ENCODE results near the gene SCN1A.
"Not testable (repeated sequence)": the region's sequence is repeated elsewhere in the genome, so short reads cannot be mapped to it uniquely, and the experiment has no call there.

Gene SCN1A

GRCh38 chr2:166074430-166074829 is 53.4 kb downstream of the SCN1A start:
- DNase-seq = no peak

DNA sequence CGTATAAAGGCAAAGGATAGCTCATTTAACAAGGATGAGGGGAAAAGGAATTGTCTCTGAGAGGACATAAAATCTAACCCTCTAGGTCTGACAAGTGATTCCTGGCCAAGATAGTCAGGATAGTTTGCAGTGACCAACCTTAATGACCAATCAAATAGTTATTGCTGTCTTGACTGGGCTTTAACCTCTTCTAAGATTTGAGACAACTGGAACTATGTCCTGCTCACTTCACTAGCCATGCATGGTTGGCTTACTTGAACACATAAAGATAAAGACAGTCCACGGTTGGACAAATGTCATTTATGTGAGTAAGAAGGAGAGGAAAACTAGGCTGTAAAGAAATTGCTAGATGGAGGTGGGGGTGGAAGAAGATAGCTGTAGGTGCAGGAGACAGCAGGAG is 53.8 kb downstream of the SCN1A start:
- no peak for DNase-seq

DNA sequence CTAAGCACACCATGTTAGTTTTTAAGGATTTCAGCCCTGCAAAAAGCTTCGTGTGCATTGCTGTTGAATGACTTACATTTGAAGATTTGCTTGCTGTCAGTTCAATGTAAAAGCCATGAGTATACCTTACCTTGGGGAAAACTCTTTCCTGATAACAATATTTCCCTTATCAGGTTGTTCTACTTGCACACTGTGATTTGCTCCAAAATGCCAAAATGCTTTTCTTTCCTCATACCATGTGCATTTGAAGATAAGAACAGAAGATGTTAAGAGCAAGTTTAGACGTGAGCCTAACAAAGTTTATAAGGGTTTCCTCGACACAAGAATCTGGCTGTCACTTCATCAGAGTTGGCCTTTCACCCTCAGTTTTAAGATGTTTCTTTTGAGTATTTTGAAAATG is 57.6 kb downstream of the SCN1A start:
- DNase-seq = no peak

- DNase-seq = no peak
Observed at GRCh38 chr2:166068981-166069380, 58.8 kb downstream of the SCN1A start.

DNA sequence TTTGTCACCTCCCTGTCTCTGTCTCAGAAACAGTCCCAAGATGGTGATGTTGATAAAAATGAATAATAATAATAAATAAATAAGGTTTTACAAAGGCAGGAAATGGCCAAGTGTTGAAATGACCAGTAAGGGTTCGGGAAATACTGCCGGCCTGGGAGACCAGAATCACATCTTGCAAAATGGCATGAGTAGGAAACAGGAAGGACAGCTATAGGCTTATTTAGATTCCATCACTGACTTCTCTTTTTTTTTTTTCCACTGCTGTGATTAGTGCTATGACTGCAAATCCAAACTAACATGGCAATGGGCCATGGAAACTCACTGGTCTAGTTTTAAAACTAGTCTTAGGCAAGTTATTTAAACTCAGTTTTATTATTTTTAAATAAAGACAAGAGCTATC is 60.6 kb downstream of the SCN1A start:
- DNase-seq = no peak

- DNase-seq = no peak
Observed at GRCh38 chr2:166060191-166060590, 67.6 kb downstream of the SCN1A start.

GRCh38 chr2:166057370-166058164 is 70.3 kb downstream of the SCN1A start:
- no peak for DNase-seq

- no peak for DNase-seq
Observed at GRCh38 chr2:166044853-166045483, 82.9 kb downstream of the SCN1A start.

GRCh38 chr2:166042768-166043390 is 84.9 kb downstream of the SCN1A start:
- DNase-seq = no peak

DNA sequence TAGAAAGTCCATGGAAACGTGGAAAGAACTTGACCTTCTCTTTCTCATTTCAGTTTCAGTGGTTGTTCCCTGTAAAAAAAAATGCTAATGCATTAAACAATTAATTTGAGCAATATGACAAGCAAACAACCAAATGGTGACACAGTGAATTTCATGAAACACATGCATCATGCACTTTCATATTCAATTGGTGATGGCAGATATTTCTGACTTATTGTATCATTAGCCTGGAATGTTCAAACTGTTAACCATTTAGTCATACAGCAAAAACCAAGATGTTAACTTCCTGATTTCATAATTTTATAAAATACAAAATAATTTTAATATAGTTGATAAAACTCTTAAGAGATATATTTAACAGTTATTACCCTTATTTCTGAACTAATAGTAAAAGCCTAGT is 85.5 kb downstream of the SCN1A start:
- no peak for DNase-seq

- no peak for DNase-seq
Observed at GRCh38 chr2:166041613-166042012, 86.2 kb downstream of the SCN1A start.

DNA sequence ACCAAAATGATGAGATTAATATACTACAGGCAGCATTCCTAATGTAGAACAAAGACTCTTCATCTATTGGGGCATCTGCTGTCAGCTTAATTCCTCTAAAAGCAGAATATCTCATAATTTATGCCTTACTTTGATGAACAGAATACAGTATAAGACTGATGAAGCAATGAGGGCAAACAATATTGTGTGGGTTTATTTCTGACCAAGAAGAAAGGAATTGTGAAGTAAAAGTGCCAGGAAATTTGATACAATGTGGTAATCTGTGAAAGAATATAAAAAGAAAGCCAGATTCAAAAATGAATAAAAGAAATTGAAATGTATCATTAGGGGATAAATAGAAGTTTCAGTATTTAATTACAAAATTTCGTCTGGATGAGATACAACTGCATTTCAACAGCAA is 95.5 kb downstream of the SCN1A start:
- DNase-seq = no peak

DNA sequence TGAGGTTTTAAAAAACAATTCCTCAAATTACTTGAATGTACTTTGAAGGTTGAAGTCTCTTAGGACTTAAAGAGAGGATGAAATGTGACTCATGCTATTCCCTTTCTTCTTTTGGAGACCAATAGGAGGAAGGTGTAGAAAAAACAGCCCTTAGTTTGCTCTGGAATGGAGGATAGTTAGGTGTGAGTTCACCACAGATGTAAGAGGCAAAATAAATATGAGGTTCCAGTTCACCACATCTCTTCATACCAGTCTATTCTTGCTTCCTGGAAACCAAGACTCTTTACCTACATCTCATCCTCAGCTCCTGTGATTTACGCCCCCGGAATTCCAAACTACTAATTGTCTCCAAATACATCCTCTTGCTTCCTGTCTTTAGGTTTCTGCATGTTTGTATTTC is 96.8 kb downstream of the SCN1A start:
- no peak for DNase-seq

DNA sequence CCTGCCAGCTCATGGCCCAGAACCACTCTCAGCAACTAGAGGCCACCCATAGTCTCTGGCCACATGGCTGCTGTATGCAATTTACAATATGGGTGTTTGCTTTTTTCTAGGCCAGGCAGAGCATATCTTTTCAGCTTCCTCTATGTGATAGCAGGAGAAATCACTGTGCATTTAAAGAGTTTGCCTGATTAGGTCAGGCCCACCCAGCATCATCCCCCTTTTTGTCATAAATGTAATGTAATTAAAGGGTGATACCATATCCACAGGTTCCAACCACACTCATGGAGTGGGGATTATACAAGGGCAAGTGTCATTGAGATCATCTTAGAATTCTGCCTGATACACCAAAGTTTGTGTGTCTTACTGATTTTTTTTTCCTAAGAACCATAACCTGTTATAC is 102.5 kb downstream of the SCN1A start:
- DNase-seq = no peak

GRCh38 chr2:166017208-166017607 is 110.6 kb downstream of the SCN1A start:
- no peak for DNase-seq

GRCh38 chr2:166013878-166014277 is 113.9 kb downstream of the SCN1A start:
- no peak for DNase-seq

DNA sequence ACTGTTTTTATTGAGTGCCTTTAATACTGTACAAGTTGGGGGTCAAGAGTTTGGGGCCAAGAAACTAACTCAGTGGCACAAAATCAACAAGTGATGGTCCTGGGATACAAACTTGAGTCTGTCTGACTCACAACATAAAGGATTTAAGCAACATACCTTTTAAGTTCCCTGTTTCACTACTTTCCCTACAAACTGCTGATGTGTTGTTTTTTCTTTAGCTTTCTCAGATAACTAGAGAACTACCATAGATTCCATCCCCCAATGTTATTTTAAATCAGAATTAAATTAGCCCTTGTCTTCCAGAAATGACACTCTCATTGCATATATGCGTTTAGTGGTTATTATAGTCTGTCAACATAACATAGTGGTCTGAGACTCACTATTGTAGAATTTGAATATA is 116.2 kb downstream of the SCN1A start:
- DNase-seq = no peak

DNA sequence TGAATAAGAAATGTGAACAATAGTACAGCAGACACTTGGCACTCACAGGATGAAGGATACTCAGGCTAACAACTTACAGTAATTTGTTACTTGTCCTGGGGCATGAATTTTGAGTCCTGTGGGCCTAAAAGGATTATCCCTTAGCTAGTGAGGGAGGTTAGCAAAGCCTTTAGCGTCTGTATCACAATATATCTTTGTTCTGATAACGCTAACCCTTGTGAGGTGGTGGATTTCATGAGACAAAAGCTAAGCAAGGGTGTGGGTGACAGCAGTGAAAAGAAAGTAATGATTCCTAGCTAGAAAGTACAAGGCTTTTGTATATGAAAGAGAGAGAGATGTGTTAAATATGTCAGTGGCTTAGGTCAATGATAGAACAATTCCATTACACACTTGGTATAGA is 127.4 kb downstream of the SCN1A start:
- no peak for DNase-seq

DNA sequence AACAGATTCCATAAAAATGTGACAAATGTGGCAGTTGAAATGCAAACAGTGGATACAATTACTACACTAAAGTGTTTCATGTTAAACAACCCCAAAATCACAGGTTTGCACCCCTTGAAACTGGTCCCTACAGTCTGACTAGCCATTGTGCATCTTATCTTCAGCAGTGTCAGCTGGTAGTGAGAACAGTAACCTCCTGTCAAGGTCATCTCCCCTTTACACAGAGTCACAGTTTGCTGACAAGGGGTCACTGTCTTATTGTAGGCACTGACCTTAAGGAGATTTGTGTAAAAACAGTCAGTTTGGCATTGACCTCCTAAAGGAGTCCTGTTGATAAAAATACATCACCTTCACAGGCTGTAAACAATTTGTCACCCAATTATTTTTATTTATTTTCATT is 137.0 kb downstream of the SCN1A start:
- DNase-seq = no peak

GRCh38 chr2:165989851-165990250 is 138.0 kb downstream of the SCN1A start:
- DNase-seq = no peak

DNA sequence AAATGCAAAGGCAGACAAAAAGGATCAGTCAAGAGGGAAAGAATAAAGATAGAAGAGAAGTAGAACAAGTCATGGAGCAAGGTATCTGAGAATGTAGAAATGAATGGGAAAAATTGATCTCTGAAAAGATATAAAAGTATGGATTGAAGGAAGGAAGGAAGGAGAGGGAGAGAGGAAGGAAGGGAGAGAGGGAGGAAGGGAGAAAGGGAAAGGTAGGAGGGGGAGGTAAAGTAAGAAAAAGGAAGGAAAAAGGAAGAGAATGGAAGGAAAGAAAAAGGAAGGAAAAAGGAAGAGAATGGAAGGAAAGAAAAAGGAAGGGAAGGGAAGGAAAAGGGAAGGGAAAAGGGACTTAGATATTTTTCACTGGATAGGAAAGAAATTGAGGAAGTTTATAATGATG is 142.7 kb downstream of the SCN1A start:
- no peak for DNase-seq

- not testable (repeated sequence) for DNase-seq
Observed at GRCh38 chr2:165972161-165972560, 155.7 kb downstream of the SCN1A start.

- no peak for DNase-seq
Observed at GRCh38 chr2:165970663-165971062, 157.2 kb downstream of the SCN1A start.

- no peak for DNase-seq
Observed at GRCh38 chr2:165969227-165969626, 158.6 kb downstream of the SCN1A start.
